ENCODE results near the gene TSPAN16.

Gene TSPAN16

GRCh38 chr19:11361037-11361770 is 65.2 kb downstream of the TSPAN16 start:
- DNase-seq (ENCODE audit: low spot score): no peak
- TF ChIP-seq CTCF (IDR thresholded peaks at IDR 0.05; ENCODE audit: extremely low read depth, insufficient read depth, missing control alignments): no peak
- in situ Hi-C loops (cut with MboI; ENCODE audit: low pct_unique_long_range_greater_than_20kb, low sequenced_read_pairs, unreplicated experiment): no loop called here

GRCh38 chr19:11361771-11362731 is 66.1 kb downstream of the TSPAN16 start:
- in situ Hi-C loops (cut with MboI; ENCODE audit: low pct_unique_long_range_greater_than_20kb, low sequenced_read_pairs, unreplicated experiment): no loop called here
- no peak for TF ChIP-seq CTCF (IDR thresholded peaks at IDR 0.05; ENCODE audit: extremely low read depth, insufficient read depth, missing control alignments)
- DNase-seq (ENCODE audit: low spot score): no peak

GRCh38 chr19:11363881-11364280 is 67.9 kb downstream of the TSPAN16 start:
- TF ChIP-seq CTCF (IDR thresholded peaks at IDR 0.05; ENCODE audit: extremely low read depth, insufficient read depth, missing control alignments): no peak
- in situ Hi-C loops (cut with MboI; ENCODE audit: low pct_unique_long_range_greater_than_20kb, low sequenced_read_pairs, unreplicated experiment): no loop called here
- no peak for DNase-seq (ENCODE audit: low spot score)

- in situ Hi-C loops (cut with MboI; ENCODE audit: low pct_unique_long_range_greater_than_20kb, low sequenced_read_pairs, unreplicated experiment): no loop called here
- no peak for TF ChIP-seq CTCF (IDR thresholded peaks at IDR 0.05; ENCODE audit: extremely low read depth, insufficient read depth, missing control alignments)
- no peak for DNase-seq (ENCODE audit: low spot score)
Measured at GRCh38 chr19:11364296-11364904, 68.4 kb downstream of the TSPAN16 start.

- in situ Hi-C loops (cut with MboI; ENCODE audit: low pct_unique_long_range_greater_than_20kb, low sequenced_read_pairs, unreplicated experiment): no loop called here
- no peak for TF ChIP-seq CTCF (IDR thresholded peaks at IDR 0.05; ENCODE audit: extremely low read depth, insufficient read depth, missing control alignments)
- DNase-seq (ENCODE audit: low spot score): no peak
Measured at GRCh38 chr19:11364935-11365334, 69.0 kb downstream of the TSPAN16 start.
